ENCODE measurements around the gene GMDS. TPM values are rescaled to one million over a fixed set of nuclear protein-coding genes. Genes with fewer than 3 reads are reported as not detected.
"Not testable (repeated sequence)": the region's sequence is repeated elsewhere in the genome, so short reads cannot be mapped to it uniquely, and the experiment has no call there.

Gene GMDS
- total RNA-seq, 1 experiment from 2014 or later, result 35.0 TPM

- no peak for TF ChIP-seq ETV6 (CRISPR knock-in tag; IDR thresholded peaks at IDR 0.05)
- no peak for TF ChIP-seq FOXP1 (CRISPR knock-in tag; IDR thresholded peaks at IDR 0.05; ENCODE audit: borderline replicate concordance)
- TF ChIP-seq TCF7 (CRISPR knock-in tag; IDR thresholded peaks at IDR 0.05; ENCODE audit: low read depth), result no peak
Observed at GRCh38 chr6:1756472-1757129, 488.8 kb downstream of the GMDS start (continued).

- H3K27ac Mint-ChIP-seq; H3K4me3 Mint-ChIP-seq; POLR2A ChIA-PET; CTCF ChIA-PET; H3K4me1 Mint-ChIP-seq; ATAC-seq; H3K27me3 Mint-ChIP-seq (ENCODE audit: low read depth); DNase-seq (ENCODE audit: low spot score): not testable (repeated sequence)
- Mint-ChIP-seq H3K9me3 (peaks cover 27% of the 10 kb centered on the region), H3K36me3 (peaks cover 20% of the 10 kb centered on the region)
Observed at GRCh38 chr6:1751063-1751462, 494.3 kb downstream of the GMDS start.

GRCh38 chr6:1749041-1749440, 496.4 kb downstream of the GMDS start:
- Mint-ChIP-seq H3K36me3 (peaks cover 20% of the 10 kb centered on the region), H3K4me1 (peaks cover 14% of the 10 kb centered on the region), H3K9me3 (peaks cover 23% of the 10 kb centered on the region), H3K4me3 (no peak overlapping the region), H3K27me3 (ENCODE audit: low read depth) (no peaks in the 10 kb centered on the region), H3K27ac (no peak overlapping the region)
- ATAC-seq (no peak), DNase-seq (ENCODE audit: low spot score) (no peak)
- TF ChIP-seq, protein P1, sequence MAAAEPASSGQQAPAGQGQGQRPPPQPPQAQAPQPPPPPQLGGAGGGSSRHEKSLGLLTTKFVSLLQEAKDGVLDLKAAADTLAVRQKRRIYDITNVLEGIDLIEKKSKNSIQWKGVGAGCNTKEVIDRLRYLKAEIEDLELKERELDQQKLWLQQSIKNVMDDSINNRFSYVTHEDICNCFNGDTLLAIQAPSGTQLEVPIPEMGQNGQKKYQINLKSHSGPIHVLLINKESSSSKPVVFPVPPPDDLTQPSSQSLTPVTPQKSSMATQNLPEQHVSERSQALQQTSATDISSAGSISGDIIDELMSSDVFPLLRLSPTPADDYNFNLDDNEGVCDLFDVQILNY (CRISPR knock-in tag; IDR thresholded peaks at IDR 0.05), result no peak
- no peak for TF ChIP-seq IRF2 (CRISPR knock-in tag; IDR thresholded peaks at IDR 0.05; ENCODE audit: borderline replicate concordance, low read depth)
- no peak for TF ChIP-seq NFE2L1 (CRISPR knock-in tag; IDR thresholded peaks at IDR 0.05)
- no peak for TF ChIP-seq ZNF138 (CRISPR knock-in tag; conservative IDR thresholded peaks at IDR 0.05)
- no peak for TF ChIP-seq TP53 (CRISPR knock-in tag; IDR thresholded peaks at IDR 0.05)
- no peak for TF ChIP-seq ZNF425 (CRISPR knock-in tag; conservative IDR thresholded peaks at IDR 0.05)
- TF ChIP-seq E2F1 (CRISPR knock-in tag; IDR thresholded peaks at IDR 0.05), result no peak
- TF ChIP-seq IRF1 (CRISPR knock-in tag; IDR thresholded peaks at IDR 0.05), result no peak
- no peak for TF ChIP-seq TEAD1 (CRISPR knock-in tag; IDR thresholded peaks at IDR 0.05)
- TF ChIP-seq FOXP1 (CRISPR knock-in tag; IDR thresholded peaks at IDR 0.05; ENCODE audit: borderline replicate concordance), result no peak
- TF ChIP-seq ZMAT4 (CRISPR knock-in tag; IDR thresholded peaks at IDR 0.05), result no peak
- TF ChIP-seq, protein P2, sequence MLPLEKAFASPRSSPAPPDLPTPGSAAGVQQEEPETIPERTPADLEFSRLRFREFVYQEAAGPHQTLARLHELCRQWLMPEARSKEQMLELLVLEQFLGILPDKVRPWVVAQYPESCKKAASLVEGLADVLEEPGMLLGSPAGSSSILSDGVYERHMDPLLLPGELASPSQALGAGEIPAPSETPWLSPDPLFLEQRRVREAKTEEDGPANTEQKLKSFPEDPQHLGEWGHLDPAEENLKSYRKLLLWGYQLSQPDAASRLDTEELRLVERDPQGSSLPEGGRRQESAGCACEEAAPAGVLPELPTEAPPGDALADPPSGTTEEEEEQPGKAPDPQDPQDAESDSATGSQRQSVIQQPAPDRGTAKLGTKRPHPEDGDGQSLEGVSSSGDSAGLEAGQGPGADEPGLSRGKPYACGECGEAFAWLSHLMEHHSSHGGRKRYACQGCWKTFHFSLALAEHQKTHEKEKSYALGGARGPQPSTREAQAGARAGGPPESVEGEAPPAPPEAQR (CRISPR knock-in tag; IDR thresholded peaks at IDR 0.05), result no peak
- TF ChIP-seq ZNF671 (CRISPR knock-in tag; IDR thresholded peaks at IDR 0.05), result no peak
- ChIA-PET POLR2A (no interaction called here), CTCF (no interaction called here)

Data from WTC11 (cell line).